Activated CD4-positive, CD25-positive, alpha-beta regulatory T cell treated with anti-CD3 and anti-CD28 coated beads, Interleukin-2, amount 50 U/mL, for 24 hours (primary cell): ENCODE data around the gene POMP.

Experiments used
- ATAC-seq, 2 donors: fragments of 150-1000 bp; cut with Tn5 transposase; one replicate each; pipeline ENCODE4 v1.10.0; 2021; ENCODE audit warnings: mild to moderate bottlenecking in 1 of 2, moderate library complexity in 1 of 2

POMP gene, protein sequence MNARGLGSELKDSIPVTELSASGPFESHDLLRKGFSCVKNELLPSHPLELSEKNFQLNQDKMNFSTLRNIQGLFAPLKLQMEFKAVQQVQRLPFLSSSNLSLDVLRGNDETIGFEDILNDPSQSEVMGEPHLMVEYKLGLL

GRCh38 chr13:28658796-28659620 is at the start of gene POMP:
POMP (plus strand) TSS chr13:28659130; CDS start chr13:28659185, 55 bp downstream.
- peak; percentile 93 to 94 for ATAC-seq

- no peak for ATAC-seq
These were observed 49.5 kb upstream of the POMP start for GRCh38 chr13:28609381-28609780.

- no peak for ATAC-seq
These were observed 49.0 kb upstream of the POMP start for GRCh38 chr13:28609926-28610325.

DNA sequence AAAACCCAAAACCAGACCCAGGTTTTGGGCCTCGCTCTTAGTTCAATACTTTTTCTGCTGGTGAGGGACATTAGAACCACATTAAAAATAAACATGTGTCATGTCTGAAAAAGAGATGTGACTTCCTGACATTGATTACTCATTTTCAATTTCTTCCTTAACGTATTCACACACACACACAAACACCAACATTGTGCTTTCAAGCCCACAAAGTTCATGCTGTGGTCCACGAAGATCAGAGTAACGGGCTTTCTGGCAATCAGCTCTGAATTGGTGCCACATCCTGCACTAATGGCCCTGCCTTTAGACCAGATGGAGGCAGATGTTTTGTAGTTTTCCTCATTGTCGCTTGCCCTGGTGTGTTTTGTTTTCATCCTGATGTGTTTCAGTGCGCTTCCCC is 47.9 kb upstream of the POMP start:
- no peak for ATAC-seq

- no peak for ATAC-seq
These were observed 47.2 kb upstream of the POMP start for GRCh38 chr13:28611654-28612131.

GRCh38 chr13:28613562-28613961 is 45.4 kb upstream of the POMP start:
- no peak for ATAC-seq

DNA sequence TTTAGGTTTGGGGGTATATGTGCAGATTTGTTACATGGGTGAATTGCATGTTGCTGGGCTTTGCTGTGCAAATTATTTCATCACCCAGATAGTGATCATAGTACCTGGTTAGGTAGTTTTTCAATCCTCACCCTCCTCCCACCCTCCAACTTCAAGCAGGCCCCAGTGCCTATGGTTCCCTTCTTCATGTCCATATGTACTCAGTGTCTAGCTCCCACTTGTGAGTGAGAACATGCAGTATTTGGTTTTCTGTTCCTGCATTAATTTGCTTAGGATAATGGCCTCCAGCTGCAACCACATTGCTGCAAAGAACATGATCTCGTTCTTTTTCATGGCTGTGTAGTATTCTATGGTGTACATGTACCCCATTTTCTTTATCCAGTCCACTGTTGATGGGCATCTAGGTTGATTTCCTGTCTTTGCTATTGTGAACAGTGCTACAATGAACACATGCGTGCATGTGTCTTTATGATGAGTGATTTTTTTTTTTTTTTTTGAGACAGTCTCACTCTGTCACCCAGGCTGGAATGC is 42.9 kb upstream of the POMP start:
- no peak for ATAC-seq

DNA sequence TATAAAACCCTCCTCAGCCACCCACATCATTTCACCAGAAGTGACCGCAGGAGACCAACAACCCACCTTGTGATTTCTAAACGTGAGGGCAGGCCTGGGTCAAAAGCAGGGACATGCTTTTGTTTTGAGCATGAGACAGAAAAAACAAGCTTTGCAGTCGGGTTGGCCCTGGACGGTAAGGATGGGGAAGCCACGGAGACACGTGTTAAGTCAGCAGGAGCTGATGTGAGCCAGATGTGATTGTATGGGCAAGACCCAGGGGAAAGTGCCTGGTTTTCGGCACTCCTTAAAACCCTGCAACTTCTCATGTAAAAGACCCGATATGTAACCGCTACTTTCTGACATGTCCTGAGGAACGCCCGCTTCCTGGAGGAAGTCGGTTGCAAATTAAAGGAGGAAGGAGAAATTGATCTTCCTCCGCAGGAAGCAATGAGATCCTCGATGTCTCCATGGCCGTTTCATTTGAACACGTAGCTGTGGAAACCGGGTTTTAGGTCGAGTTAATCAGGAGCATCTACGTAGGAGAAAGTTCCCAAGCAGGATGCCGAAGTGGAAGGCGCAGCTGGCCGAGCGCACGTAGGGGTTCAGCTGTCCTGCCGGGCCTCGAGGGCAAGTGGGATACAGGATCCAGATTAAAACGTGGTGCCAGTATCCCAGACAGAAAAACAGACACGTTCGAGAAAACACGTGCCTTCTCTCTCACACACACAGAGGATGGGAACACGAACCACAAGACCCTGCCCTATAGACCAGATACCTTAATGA is 40.5 kb upstream of the POMP start:
- ATAC-seq: no peak

GRCh38 chr13:28620011-28620830 is 38.7 kb upstream of the POMP start:
- ATAC-seq: no peak

DNA sequence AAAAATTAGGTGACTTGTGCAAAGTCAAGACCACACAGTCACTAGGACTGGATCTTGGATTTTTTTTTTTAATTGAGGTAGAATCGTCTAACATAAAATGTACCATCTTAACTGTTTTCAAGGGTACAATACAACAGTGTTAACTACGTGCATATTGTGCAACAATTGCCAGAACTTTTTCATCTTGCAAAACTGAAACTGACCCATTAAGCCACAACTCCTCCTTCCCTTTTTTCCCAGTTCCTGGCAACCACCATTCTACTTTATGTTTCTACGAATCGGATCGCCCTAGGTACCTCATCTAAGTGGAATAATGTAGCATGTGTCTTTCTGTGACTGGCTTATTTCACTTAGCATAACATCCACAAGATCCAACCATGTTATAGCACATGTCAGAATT is 37.5 kb upstream of the POMP start:
- ATAC-seq: no peak

GRCh38 chr13:28622286-28622685 is 36.6 kb upstream of the POMP start:
- no peak for ATAC-seq

DNA sequence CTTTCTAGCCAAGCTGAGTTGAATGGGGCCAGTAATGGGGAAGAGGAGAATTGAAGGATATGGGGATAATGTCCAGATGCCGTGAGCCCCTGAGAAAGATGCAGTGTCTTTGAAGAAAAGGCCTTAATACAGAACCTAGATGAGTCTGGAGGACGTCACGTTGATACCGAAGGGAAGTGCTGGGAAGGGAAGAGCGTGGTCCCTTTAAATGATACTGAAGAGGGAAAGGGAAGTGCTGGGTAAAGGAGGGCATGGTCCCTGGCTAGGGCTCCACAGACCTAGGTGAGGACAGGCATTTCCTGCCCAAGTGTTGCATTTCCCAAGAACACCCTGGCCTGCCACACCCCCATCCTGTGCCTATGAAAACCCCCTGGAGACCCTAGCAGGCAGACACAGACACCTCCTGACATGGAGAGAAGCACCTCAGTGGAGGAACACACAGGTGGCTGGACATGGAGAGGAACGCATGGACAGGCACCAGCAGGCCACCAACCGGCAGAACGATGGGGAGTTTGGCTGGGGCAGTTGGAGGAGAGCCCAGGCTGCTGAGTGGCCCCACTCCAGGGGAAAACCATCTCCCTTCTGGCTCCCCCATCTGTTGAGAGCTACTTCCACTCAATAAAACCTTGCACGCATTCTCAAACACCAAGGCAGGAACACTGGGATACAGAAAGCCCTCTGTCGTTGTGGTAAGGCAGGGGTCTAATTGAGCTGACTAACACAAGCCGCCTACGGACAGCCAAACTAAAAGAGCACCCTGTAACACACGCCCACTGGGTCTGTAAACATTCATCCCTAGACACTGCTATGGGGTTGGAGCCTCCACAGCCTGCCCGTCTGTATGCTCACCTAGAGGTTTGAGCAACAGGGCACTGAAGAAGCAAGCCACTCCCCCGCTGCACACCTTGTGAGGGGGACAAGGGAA is 34.9 kb upstream of the POMP start:
- ATAC-seq: no peak

DNA sequence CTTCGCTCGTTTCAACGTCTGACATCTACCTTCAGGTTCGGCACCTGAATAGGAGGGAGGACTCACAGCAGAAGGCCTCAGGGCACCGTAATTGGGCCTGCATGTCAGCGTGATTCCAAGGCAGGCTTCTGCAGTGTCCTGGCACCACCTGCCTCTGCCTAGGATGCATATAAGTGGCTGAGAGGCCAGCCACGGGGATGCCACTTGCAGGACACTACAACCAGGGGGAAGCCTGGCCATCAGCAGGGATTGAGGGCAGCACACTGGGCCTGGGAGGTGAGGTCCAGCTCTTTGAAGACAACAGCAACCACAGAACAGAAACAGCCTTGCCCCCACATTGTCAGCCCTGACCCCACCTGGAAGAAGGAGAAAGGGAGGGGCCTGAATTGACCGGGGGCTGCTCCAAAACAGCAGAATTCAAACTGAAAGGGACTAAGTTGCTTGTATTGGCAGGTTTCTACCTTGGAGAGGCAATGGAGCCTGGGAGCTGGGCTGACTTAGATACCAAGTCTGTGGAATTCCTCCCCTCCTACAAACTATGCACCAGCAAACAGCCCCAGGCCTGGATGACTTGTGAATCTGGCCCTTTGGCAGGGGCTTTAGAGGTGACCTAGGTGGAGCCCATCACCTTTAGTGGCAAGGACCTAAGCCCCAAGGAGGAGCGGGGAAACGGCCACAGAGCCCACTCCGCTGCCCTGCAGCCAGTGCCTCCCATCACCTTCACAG is 34.1 kb upstream of the POMP start:
- ATAC-seq: no peak

- ATAC-seq: no peak
These were observed 32.7 kb upstream of the POMP start for GRCh38 chr13:28626266-28626665.

DNA sequence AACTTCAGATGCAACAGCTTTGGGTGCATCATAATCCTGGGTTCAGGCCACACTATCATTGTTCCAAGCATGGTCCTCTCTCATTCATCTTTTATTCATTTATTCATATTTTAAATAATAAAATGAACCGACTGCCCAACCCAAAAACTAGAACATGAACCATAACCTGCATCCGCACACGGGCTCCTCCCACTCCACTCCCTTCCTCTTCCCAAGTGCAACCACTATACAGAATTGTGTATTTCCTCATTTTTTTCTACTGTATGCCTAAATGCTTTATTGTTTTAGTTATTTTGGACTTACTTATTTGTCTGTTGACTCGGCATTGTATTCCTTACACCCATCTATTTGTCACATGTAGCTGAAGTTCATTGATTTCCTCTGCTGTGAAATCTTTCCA is 30.7 kb upstream of the POMP start:
- no peak for ATAC-seq

- no peak for ATAC-seq
These were observed 28.1 kb upstream of the POMP start for GRCh38 chr13:28630869-28631268.

GRCh38 chr13:28631801-28632200 is 27.1 kb upstream of the POMP start:
- ATAC-seq: no peak

DNA sequence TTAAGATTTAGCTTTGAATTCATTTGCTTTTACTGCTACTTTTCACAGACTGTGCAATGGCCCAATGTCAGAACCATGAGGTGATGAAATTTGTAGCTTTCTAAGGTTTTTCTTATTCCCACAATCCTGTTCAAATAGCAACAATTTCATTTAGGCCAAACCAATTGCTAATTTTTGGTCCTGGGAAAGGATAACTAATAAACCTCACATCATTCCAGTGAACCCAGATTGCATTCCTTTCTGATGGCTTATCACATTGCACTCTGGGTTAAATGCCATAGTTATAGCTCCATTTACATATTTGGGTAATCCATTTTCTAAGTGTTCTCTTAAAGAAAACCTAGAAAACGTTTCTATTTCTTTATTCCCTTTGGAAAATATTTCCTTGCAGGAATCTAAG is 22.9 kb upstream of the POMP start:
- ATAC-seq: no peak

GRCh38 chr13:28636677-28637317 is 22.1 kb upstream of the POMP start:
- ATAC-seq: peak in 1 of 2 donors; percentile 49

- no peak for ATAC-seq
These were observed 21.1 kb upstream of the POMP start for GRCh38 chr13:28637714-28638355.
